ENCODE results near the gene B9D1.

Gene B9D1

DNA sequence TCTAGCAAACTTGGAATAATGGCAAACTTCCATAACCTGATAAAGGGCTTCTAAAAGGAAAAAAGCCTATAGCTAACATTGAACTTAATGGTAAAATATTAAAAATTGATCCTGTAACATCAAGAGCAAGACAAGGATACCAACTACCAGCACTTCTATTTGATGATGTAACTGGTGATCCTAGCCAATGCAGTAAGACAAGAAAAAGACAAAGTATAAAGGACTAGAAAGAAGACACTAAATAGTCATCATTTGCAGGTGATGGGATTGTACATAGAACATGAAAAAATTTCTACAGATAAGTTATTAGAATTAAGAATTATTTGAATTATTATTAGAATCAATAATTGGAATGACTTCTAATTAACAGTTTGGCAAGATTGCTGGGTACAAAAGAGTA is 37.0 kb downstream of the B9D1 start:
- Mint-ChIP-seq H3K4me3 (no peak overlapping the region), H3K36me3 (peaks cover 10% of the 10 kb centered on the region), H3K9me3 (peaks cover 2% of the 10 kb centered on the region), H3K27me3 (no peaks in the 10 kb centered on the region), H3K4me1 (peaks cover 2% of the 10 kb centered on the region), H3K27ac (no peak overlapping the region)
- DNase-seq (ENCODE audit: low spot score in 2 of 2) (no peak), ATAC-seq (ENCODE audit: low read depth) (no peak)

DNA sequence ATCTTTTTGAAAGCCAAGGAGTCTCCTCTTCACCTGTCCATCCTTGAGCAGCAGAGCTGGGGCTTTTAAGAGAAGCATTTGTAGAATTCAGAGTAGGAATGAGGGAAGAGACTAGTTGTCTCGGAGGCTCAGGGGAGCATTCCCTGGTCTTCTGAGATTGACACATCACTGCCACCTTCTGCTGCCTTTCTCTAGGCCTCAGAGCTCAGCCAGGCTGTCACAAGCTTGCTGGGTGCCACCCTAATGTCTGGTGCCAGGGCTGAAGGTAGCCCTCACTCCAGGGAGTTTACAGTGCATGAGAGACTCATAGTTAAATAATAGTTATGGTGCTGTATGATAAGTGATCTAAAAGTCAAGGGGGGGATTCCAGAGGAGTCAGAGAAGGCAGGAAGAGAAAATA is 39.7 kb downstream of the B9D1 start:
- Mint-ChIP-seq H3K36me3 (peaks cover 6% of the 10 kb centered on the region), H3K27ac (no peak overlapping the region), H3K27me3 (no peaks in the 10 kb centered on the region), H3K9me3 (peaks cover 2% of the 10 kb centered on the region), H3K4me1 (no peaks in the 10 kb centered on the region), H3K4me3 (no peak overlapping the region)
- ATAC-seq (ENCODE audit: low read depth): no peak
- no peak for DNase-seq (ENCODE audit: low spot score in 2 of 2)

GRCh38 chr17:19322129-19322505 is 40.4 kb downstream of the B9D1 start:
- no peak overlapping the region for H3K27ac Mint-ChIP-seq
- no peaks in the 10 kb centered on the region for H3K27me3 Mint-ChIP-seq
- H3K36me3 Mint-ChIP-seq: peaks cover 8% of the 10 kb centered on the region
- ATAC-seq (ENCODE audit: low read depth) (no peak), DNase-seq (ENCODE audit: low spot score in 2 of 2) (no peak)
- no peak overlapping the region for H3K4me3 Mint-ChIP-seq
- peaks cover 2% of the 10 kb centered on the region for H3K9me3 Mint-ChIP-seq
- H3K4me1 Mint-ChIP-seq: peaks cover 4% of the 10 kb centered on the region

DNA sequence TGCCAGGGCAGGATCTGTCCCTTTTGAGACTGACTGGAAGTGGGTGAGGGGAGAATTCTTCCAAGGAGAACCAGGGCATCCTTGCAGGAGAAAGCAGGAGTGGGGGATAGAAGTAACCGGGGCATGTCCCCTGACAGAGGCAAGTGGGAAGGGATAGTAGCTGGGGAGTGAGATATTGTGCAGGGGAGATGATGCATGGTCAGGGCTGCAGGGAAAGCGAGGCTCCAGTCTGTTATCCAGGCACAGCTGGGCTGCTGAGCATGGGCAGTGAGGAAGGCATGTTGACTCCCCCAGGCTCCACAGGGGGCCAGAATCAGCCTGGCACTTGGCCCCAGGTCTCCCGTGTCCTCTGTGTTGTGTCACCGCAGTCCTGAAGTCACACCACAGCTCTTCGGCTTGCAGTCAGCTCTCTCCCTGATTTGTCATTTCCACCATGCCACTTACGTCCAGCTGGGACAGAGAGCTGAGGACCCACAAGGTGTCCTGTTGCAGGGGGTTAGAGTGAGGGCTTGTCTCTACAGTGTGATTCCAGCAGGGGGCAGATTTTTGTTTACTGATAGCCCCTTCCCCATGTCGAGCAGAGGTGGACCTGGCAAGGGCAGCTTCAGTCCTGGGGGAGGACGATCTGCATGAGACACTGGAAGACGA is 40.9 kb downstream of the B9D1 start:
- Mint-ChIP-seq H3K27ac (no peak overlapping the region), H3K36me3 (peaks cover 8% of the 10 kb centered on the region), H3K27me3 (no peaks in the 10 kb centered on the region), H3K4me1 (peaks cover 4% of the 10 kb centered on the region), H3K4me3 (no peak overlapping the region), H3K9me3 (peaks cover 2% of the 10 kb centered on the region)
- DNase-seq (ENCODE audit: low spot score in 2 of 2) (no peak), ATAC-seq (ENCODE audit: low read depth) (no peak)

- ATAC-seq (ENCODE audit: low read depth) (no peak), DNase-seq (ENCODE audit: low spot score in 2 of 2) (no peak)
- Mint-ChIP-seq H3K36me3 (peaks cover 8% of the 10 kb centered on the region), H3K4me1 (peaks cover 4% of the 10 kb centered on the region), H3K9me3 (peaks cover 2% of the 10 kb centered on the region), H3K4me3 (no peak overlapping the region), H3K27ac (no peak overlapping the region), H3K27me3 (no peaks in the 10 kb centered on the region)
Observed at GRCh38 chr17:19320876-19321275, 41.6 kb downstream of the B9D1 start.

DNA sequence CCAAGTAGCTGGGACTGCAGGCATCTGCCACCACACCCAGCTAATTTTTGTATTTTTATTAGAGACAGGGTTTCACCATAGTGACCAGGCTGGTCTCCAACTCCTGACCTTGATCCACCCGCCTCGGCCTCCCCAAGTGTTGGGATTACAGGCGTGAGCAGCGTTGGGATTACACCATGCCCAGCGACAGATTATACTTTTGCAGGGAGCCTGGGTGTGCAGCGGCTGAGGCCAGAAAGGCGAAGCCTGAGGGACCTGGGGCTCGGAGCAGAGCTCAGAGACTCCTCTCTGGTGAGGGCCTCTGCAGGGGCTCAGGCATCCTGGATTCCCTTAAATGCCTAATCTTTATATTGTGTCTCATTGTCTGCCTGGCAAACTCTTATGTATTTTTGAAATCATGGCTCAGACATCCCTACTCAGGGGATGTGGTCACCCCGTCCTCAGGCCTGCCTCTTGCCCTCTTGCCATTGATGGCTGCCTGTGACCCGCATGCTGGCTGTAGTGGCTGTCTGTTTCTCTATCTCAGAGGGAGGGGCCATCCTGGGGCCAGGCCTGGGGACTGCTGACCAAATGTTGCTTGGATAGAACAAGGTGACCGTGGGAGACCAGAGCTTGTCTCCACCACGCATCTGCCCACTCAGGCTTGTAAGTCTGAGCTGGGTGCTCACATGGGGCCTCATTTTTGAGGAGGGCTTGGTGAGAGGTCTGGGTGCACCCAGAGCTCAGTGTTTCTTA is 42.6 kb downstream of the B9D1 start:
- Mint-ChIP-seq H3K36me3 (peaks cover 10% of the 10 kb centered on the region), H3K27ac (no peak overlapping the region), H3K27me3 (no peaks in the 10 kb centered on the region), H3K9me3 (no peaks in the 10 kb centered on the region), H3K4me1 (peaks cover 4% of the 10 kb centered on the region), H3K4me3 (no peak overlapping the region)
- ATAC-seq (ENCODE audit: low read depth): no peak
- no peak for DNase-seq (ENCODE audit: low spot score in 2 of 2)

DNA sequence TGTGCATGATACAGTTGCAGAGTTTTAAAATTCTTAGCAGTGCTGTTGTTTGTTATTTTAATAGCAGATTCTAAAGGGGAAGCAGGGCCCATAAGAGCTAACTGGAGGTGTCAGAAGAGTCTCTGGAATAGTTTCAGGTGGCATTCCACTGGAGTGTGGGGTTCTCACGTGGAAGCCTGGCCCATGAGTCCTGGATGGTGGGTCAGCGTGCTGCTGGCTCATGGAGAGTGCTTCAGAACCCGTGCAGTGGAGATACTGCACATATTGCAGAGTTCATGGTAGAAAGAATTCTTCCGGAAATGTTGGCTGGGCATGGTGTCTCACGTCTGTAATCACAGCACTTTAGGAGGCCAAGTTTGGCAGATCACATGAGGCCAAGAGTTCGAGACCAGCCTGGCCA is 43.9 kb downstream of the B9D1 start:
- Mint-ChIP-seq H3K27me3 (no peaks in the 10 kb centered on the region), H3K9me3 (no peaks in the 10 kb centered on the region), H3K36me3 (peaks cover 16% of the 10 kb centered on the region), H3K4me1 (peaks cover 4% of the 10 kb centered on the region), H3K27ac (no peak overlapping the region), H3K4me3 (no peak overlapping the region)
- ATAC-seq (ENCODE audit: low read depth): no peak
- DNase-seq (ENCODE audit: low spot score in 2 of 2): no peak

DNA sequence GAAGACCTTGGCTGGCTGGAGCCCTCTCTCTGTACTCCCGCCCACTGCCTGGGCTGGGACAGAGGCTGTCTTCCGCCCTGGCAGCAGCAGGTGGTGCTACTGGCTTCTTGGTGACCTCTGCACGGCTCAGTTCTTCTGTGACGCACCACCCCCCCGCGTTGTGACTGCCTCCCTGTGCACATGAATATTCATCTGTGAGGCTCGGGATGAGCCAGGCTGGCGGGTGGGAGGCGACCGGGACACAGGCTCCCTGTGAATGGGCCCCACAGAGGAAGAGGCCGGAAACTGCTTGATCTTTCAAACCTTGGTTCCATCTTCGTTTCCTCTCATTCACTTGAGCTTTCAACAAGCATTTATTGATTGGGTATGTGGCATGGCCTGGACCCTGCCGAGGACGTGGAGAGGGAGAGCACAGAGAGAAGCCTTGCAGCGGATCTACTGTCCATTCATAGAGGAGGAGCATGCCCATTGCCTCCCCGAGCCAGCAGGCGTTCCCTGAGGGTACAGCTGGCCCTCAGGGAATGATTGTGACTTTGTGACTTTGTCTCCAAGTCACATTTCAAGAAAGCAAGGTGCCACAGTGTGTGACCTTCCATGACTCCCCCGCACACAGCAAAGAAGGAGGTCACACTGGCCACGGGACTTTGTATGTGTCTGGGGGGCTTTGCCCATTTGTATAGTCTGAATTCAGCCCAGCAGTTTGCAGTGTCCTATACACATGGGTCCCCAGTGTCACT is 45.0 kb downstream of the B9D1 start:
- ATAC-seq (ENCODE audit: low read depth) (peak; percentile 100), DNase-seq (ENCODE audit: low spot score in 2 of 2) (peak in 1 of 2 donors; percentile 46)
- H3K4me3 Mint-ChIP-seq: peak overlapping the region; percentile 58
- peaks cover 20% of the 10 kb centered on the region for H3K36me3 Mint-ChIP-seq
- H3K4me1 Mint-ChIP-seq: peaks cover 4% of the 10 kb centered on the region
- no peaks in the 10 kb centered on the region for H3K9me3 Mint-ChIP-seq
- H3K27ac Mint-ChIP-seq: no peak overlapping the region
- no peaks in the 10 kb centered on the region for H3K27me3 Mint-ChIP-seq

DNA sequence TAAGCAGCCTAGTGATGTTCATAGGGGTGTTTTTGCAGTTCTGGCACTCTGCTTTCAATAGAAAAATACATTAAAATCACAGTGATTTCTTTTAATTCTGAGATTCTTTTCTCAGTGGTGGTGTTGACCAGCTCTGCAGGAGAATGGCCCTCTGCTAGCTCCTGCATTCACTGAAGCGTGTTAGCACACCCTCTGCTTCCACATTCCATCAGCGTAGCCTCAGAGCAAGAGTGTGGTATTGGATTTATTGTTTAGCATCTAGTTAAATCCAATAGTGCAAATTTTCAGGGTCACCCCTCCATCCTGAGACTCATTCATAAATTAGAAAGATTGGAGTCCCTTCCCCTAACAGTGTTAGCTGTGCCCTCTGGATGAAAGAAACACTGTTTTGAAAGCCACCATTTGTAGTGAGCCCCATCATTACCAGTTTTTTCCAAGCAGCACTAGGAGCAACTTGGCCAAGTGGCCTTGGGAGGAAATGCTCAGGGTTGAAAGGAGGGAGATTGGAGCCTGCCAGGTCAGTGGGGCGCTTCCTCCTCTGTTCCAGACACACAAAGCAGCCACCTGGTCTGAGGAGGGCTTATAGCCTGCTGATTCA is 45.7 kb downstream of the B9D1 start:
- Mint-ChIP-seq H3K27ac (no peak overlapping the region), H3K36me3 (peaks cover 21% of the 10 kb centered on the region), H3K4me1 (peaks cover 4% of the 10 kb centered on the region), H3K4me3 (no peak overlapping the region), H3K9me3 (no peaks in the 10 kb centered on the region), H3K27me3 (no peaks in the 10 kb centered on the region)
- ATAC-seq (ENCODE audit: low read depth) (no peak), DNase-seq (ENCODE audit: low spot score in 2 of 2) (no peak)

- Mint-ChIP-seq H3K27me3 (no peaks in the 10 kb centered on the region), H3K4me1 (peaks cover 4% of the 10 kb centered on the region), H3K4me3 (no peak overlapping the region), H3K27ac (no peak overlapping the region), H3K9me3 (no peaks in the 10 kb centered on the region), H3K36me3 (peaks cover 16% of the 10 kb centered on the region)
- ATAC-seq (ENCODE audit: low read depth): no peak
- no peak for DNase-seq (ENCODE audit: low spot score in 2 of 2)
Observed at GRCh38 chr17:19315104-19315503, 47.4 kb downstream of the B9D1 start.

GRCh38 chr17:19313746-19314651 is 48.5 kb downstream of the B9D1 start:
- DNase-seq (ENCODE audit: low spot score in 2 of 2): no peak
- peaks cover 16% of the 10 kb centered on the region for H3K36me3 Mint-ChIP-seq
- no peaks in the 10 kb centered on the region for H3K27me3 Mint-ChIP-seq
- H3K4me3 Mint-ChIP-seq: no peak overlapping the region
- H3K9me3 Mint-ChIP-seq: no peaks in the 10 kb centered on the region
- no peak overlapping the region for H3K27ac Mint-ChIP-seq
- H3K4me1 Mint-ChIP-seq: peaks cover 4% of the 10 kb centered on the region
- ATAC-seq (ENCODE audit: low read depth): no peak

GRCh38 chr17:19313066-19313745 is 49.3 kb downstream of the B9D1 start:
- Mint-ChIP-seq H3K27me3 (no peaks in the 10 kb centered on the region), H3K27ac (no peak overlapping the region), H3K9me3 (no peaks in the 10 kb centered on the region), H3K36me3 (peaks cover 18% of the 10 kb centered on the region), H3K4me3 (no peak overlapping the region), H3K4me1 (peaks cover 6% of the 10 kb centered on the region)
- DNase-seq (ENCODE audit: low spot score in 2 of 2): no peak
- no peak for ATAC-seq (ENCODE audit: low read depth)

DNA sequence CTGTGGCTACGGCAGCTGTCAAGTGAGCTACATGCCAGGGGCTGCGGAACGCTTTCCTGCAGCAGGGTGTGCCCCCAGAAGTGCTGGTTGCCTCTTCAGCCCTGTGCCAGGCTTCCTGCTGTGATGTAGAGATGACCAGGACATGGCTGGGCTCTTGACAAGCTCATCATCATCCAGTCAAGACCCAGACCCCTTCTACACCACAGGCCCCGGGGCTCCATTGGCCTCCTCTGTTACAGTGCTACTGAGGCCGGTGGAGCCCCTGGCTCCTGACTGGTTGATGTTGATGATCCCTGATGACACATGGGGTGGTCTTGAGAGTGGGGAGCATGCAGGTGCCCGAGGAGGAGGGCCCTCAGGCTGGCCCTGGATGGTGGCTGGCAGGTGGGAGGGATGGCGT is 50.1 kb downstream of the B9D1 start:
- ATAC-seq (ENCODE audit: low read depth): no peak
- H3K4me3 Mint-ChIP-seq: no peak overlapping the region
- no peaks in the 10 kb centered on the region for H3K27me3 Mint-ChIP-seq
- H3K9me3 Mint-ChIP-seq: no peaks in the 10 kb centered on the region
- peaks cover 8% of the 10 kb centered on the region for H3K4me1 Mint-ChIP-seq
- no peak overlapping the region for H3K27ac Mint-ChIP-seq
- DNase-seq (ENCODE audit: low spot score in 2 of 2): no peak
- H3K36me3 Mint-ChIP-seq: peaks cover 16% of the 10 kb centered on the region
